IPS-18a (cell line): Measurements from ENCODE around the gene EHMT1.

Source experiments
- H3K27ac ChIP-seq: one replicate; pipeline ENCODE4 v1.5.1; 2013; ENCODE audit warnings: low read length
- H3K27me3 ChIP-seq: one replicate; pipeline ENCODE4 v1.6.1; 2013; ENCODE audit warnings: mild to moderate bottlenecking, low read length; ENCODE audit not compliant: control insufficient read depth, insufficient read depth
- H3K36me3 ChIP-seq: one replicate; pipeline ENCODE4 v1.6.1; 2013; ENCODE audit warnings: low read depth, low read length; ENCODE audit not compliant: control insufficient read depth
- H3K4me1 ChIP-seq: one replicate; pipeline ENCODE4 v1.6.1; 2013; ENCODE audit warnings: low read depth, low read length; ENCODE audit not compliant: control insufficient read depth
- H3K4me3 ChIP-seq: one replicate; pipeline ENCODE4 v1.5.1; 2013; ENCODE audit warnings: low read length
- H3K9ac ChIP-seq: one replicate; pipeline ENCODE4 v1.6.1; 2013; ENCODE audit warnings: mild to moderate bottlenecking, low read length, moderate library complexity
- H3K9me3 ChIP-seq: one replicate; pipeline ENCODE4 v1.6.1; 2013; ENCODE audit warnings: low read depth, low read length; ENCODE audit not compliant: control insufficient read depth

EHMT1 gene

GRCh38 chr9:137611623-137612609, 6.9 kb upstream of the EHMT1 start:
- H3K4me3 ChIP-seq: no peak overlapping the region
- H3K27ac ChIP-seq: no peak overlapping the region
- H3K27me3 ChIP-seq: peaks cover 4% of the 10 kb centered on the region
- H3K9ac ChIP-seq: no peak overlapping the region
- peaks cover 18% of the 10 kb centered on the region for H3K36me3 ChIP-seq
- H3K9me3 ChIP-seq: no peaks in the 10 kb centered on the region
- no peaks in the 10 kb centered on the region for H3K4me1 ChIP-seq

GRCh38 chr9:137612741-137613142, 6.1 kb upstream of the EHMT1 start:
- no peak overlapping the region for H3K4me3 ChIP-seq
- no peak overlapping the region for H3K27ac ChIP-seq
- H3K9ac ChIP-seq: no peak overlapping the region
- no peaks in the 10 kb centered on the region for H3K9me3 ChIP-seq
- H3K27me3 ChIP-seq: no peaks in the 10 kb centered on the region
- peaks cover 5% of the 10 kb centered on the region for H3K4me1 ChIP-seq
- peaks cover 19% of the 10 kb centered on the region for H3K36me3 ChIP-seq

GRCh38 chr9:137613259-137613658, 5.5 kb upstream of the EHMT1 start:
- peaks cover 7% of the 10 kb centered on the region for H3K4me1 ChIP-seq
- no peak overlapping the region for H3K9ac ChIP-seq
- no peaks in the 10 kb centered on the region for H3K27me3 ChIP-seq
- peaks cover 19% of the 10 kb centered on the region for H3K36me3 ChIP-seq
- H3K27ac ChIP-seq: no peak overlapping the region
- no peak overlapping the region for H3K4me3 ChIP-seq
- no peaks in the 10 kb centered on the region for H3K9me3 ChIP-seq

DNA sequence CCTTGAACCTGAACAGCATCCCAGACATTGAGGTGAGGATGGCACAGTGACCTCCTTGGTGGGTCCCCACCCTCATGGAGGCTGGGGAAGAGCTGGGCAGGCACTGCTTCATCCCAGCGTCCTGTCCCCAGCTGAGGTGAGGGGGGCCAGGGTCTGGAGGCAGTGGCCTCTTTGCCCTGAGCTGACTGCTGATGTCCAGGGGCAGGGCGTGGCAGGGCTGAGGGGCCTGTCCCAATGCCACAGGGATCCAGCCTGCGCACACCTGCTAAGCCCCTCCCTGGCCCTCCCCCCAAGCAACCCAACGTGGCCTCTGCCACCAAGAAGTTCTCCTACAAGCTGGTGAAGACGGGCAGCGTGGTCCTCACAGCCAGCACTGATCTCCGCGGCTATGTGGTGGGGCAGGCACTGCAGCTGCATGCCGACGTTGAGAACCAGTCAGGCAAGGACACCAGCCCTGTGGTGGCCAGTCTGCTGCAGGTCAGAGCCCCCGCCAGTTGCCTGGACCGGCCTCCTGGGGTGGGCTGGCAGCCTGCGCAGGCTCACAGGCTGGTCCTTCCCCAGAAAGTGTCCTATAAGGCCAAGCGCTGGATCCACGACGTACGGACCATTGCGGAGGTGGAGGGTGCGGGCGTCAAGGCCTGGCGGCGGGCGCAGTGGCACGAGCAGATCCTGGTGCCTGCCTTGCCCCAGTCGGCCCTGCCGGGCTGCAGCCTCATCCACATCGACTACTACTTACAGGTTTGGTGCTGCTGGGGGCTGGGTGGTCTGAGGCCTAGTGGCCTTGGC, 4.9 kb upstream of the EHMT1 start:
- Histone ChIP-seq H3K4me1 (peaks cover 7% of the 10 kb centered on the region), H3K27me3 (no peaks in the 10 kb centered on the region), H3K4me3 (no peak overlapping the region), H3K36me3 (peaks cover 19% of the 10 kb centered on the region), H3K9me3 (no peaks in the 10 kb centered on the region), H3K27ac (no peak overlapping the region), H3K9ac (no peak overlapping the region)

GRCh38 chr9:137614631-137615386, 4.0 kb upstream of the EHMT1 start:
- Histone ChIP-seq H3K4me3 (no peak overlapping the region), H3K9ac (no peak overlapping the region), H3K27ac (no peak overlapping the region), H3K9me3 (no peaks in the 10 kb centered on the region), H3K4me1 (peaks cover 7% of the 10 kb centered on the region), H3K36me3 (peaks cover 19% of the 10 kb centered on the region), H3K27me3 (no peaks in the 10 kb centered on the region)

- Histone ChIP-seq H3K36me3 (peaks cover 19% of the 10 kb centered on the region), H3K4me3 (no peak overlapping the region), H3K4me1 (peaks cover 7% of the 10 kb centered on the region), H3K9me3 (no peaks in the 10 kb centered on the region), H3K9ac (no peak overlapping the region), H3K27ac (no peak overlapping the region), H3K27me3 (no peaks in the 10 kb centered on the region)
These were observed 3.4 kb upstream of the EHMT1 start for GRCh38 chr9:137615387-137615871.

- peaks cover 12% of the 10 kb centered on the region for H3K36me3 ChIP-seq
These were observed 639 bp downstream of the EHMT1 start for GRCh38 chr9:137619240-137620047.

DNA sequence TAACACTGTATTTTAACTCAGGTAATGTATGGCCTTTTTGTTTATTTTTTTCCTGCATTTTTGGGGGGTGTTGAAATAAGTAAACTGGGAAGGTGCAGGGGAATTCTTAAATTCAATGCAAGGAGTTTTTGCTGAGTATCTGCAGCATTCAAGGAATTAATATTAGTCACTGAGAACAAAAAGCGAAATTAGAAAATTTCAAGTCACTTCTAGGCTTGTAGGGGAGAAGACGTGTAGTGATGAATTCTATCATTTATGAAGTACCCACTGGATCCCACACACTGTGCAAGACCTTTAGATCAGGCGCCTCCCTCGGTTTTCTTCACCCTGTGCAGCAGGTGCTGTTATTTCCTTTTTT, 1.2 kb downstream of the EHMT1 start:
- Histone ChIP-seq H3K36me3 (peaks cover 12% of the 10 kb centered on the region), H3K9ac (peak overlapping the region; percentile 86), H3K27me3 (no peaks in the 10 kb centered on the region), H3K4me3 (peak overlapping the region; percentile 97), H3K9me3 (no peaks in the 10 kb centered on the region), H3K4me1 (peaks cover 12% of the 10 kb centered on the region), H3K27ac (no peak overlapping the region)

More at GRCh38 chr9:137619240-137620047, 639 bp downstream of the EHMT1 start:
- Histone ChIP-seq H3K27ac (peak overlapping the region; percentile 76), H3K27me3 (no peaks in the 10 kb centered on the region), H3K9ac (peak overlapping the region; percentile 86), H3K4me3 (peak overlapping the region; percentile 97), H3K9me3 (no peaks in the 10 kb centered on the region), H3K4me1 (peaks cover 11% of the 10 kb centered on the region)

GRCh38 chr9:137620581-137620980, 1.8 kb downstream of the EHMT1 start:
- no peak overlapping the region for H3K9ac ChIP-seq

DNA sequence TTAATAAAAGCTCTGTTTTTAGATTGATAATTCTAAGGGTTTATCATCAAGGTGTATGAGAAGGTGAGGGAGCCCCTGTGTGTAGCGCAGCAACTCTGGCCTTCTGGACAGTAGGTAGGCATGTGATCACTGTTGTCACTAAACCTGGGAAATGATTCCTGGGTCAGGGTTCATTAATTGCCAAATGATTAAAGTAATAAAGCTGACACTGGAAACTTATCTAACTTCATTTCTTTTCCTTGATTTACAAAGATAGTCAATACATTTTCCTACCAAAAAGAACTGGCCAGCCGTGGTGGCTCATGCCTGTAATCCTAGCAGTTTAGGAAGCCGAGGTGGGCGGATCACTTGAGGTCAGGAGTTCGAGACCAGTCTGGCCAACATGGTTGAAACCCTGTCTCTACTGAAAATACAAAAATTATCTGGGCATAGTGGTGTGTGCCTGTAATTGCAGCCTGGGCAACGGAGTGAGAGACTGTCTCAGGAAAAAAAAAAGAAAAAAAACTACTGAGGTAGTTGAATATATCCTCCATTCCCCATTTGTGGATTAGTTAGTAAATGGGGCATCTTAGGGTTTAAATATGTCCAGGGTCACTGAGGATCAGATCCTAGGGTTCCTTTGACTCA, 2.4 kb downstream of the EHMT1 start:
- peaks cover 6% of the 10 kb centered on the region for H3K36me3 ChIP-seq
- H3K27ac ChIP-seq: no peak overlapping the region
- no peak overlapping the region for H3K4me3 ChIP-seq
- H3K9ac ChIP-seq: no peak overlapping the region
- H3K4me1 ChIP-seq: peaks cover 16% of the 10 kb centered on the region
- H3K27me3 ChIP-seq: no peaks in the 10 kb centered on the region
- H3K9me3 ChIP-seq: no peaks in the 10 kb centered on the region

More at GRCh38 chr9:137620581-137620980, 1.8 kb downstream of the EHMT1 start:
- peaks cover 9% of the 10 kb centered on the region for H3K36me3 ChIP-seq
- H3K4me3 ChIP-seq: no peak overlapping the region
- H3K27me3 ChIP-seq: no peaks in the 10 kb centered on the region
- no peaks in the 10 kb centered on the region for H3K9me3 ChIP-seq
- peaks cover 16% of the 10 kb centered on the region for H3K4me1 ChIP-seq
- no peak overlapping the region for H3K27ac ChIP-seq
